Gastroesophageal sphincter (tissue), 3 donors: Measurements from ENCODE around the gene PTGS2.

Source experiments
- POLR2A ChIP-seq, 2 donors: fragments of 450-650 bp; IDR thresholded peaks; one replicate each; pipeline ENCODE4 v1.6.1; 2017; ENCODE audit warnings: antibody characterized with exemption in 2 of 2, mild to moderate bottlenecking in 2 of 2, moderate library complexity in 1 of 2
- POLR2AphosphoS5 ChIP-seq: sonication (generic); formaldehyde crosslinking; IDR thresholded peaks from one replicate; pipeline ENCODE4 v1.6.1; 2017; ENCODE audit warnings: antibody characterized with exemption
- TF ChIP-seq, protein P1 (sequence below), 4 experiments: fragments of 200-600 bp in 2 of 4; fragments of 450-650 bp in 2 of 4; sonication (generic) in 1 of 4; IDR thresholded peaks; one replicate each; pipeline ENCODE4 v1.5.1; 2017 to 2019; ENCODE audit warnings: antibody characterized with exemption in 4 of 4, mild to moderate bottlenecking in 2 of 4, moderate library complexity in 2 of 4

DNA sequence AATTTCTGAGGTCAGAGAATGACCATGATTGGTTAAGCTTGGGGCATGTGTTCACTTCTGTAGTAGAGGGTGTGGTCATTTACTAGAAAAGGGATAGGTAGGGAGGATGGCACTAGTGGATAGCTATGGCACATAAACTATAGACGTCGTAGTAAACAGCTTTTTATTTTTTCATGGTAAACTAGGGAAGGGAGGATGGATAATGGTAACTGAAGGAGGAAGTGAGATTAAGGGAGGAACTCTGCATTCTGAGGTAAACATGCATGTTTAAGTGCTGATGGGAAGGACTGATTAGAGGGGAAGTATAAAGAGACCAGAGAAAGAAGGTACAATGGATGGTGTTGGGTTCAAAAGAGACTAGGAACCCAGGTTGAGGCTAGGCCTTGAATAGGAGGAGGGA, 26.9 kb downstream of the PTGS2 start:
- TF ChIP-seq POLR2AphosphoS5: no peak
- TF ChIP-seq POLR2A (IDR thresholded peaks at IDR 0.05): no peak
- TF ChIP-seq, protein P1, sequence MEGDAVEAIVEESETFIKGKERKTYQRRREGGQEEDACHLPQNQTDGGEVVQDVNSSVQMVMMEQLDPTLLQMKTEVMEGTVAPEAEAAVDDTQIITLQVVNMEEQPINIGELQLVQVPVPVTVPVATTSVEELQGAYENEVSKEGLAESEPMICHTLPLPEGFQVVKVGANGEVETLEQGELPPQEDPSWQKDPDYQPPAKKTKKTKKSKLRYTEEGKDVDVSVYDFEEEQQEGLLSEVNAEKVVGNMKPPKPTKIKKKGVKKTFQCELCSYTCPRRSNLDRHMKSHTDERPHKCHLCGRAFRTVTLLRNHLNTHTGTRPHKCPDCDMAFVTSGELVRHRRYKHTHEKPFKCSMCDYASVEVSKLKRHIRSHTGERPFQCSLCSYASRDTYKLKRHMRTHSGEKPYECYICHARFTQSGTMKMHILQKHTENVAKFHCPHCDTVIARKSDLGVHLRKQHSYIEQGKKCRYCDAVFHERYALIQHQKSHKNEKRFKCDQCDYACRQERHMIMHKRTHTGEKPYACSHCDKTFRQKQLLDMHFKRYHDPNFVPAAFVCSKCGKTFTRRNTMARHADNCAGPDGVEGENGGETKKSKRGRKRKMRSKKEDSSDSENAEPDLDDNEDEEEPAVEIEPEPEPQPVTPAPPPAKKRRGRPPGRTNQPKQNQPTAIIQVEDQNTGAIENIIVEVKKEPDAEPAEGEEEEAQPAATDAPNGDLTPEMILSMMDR (IDR thresholded peaks at IDR 0.05): no peak
